ENCODE measurements around the gene GSTCD.

Gene GSTCD

GRCh38 chr4:105708181-105709080 lies at the start of gene GSTCD, which contains the start of gene INTS12:
Gene GSTCD (plus strand): TSS chr4:105708784. CDS start chr4:105717614, 8,830 bp downstream.
Gene INTS12 (minus strand): TSS chr4:105708689. CDS start chr4:105700005, 8,684 bp downstream.
- no peak for TF ChIP-seq CTCF (IDR thresholded peaks at IDR 0.05; ENCODE audit: borderline replicate concordance, insufficient read depth, low read depth, low read length)
- H3K4me3 ChIP-seq (ENCODE audit: low read depth, low read length) = peak within 1 kb of the TSS; percentile 94

- H3K4me3 ChIP-seq (ENCODE audit: low read depth, low read length) = no peak overlapping the region
- TF ChIP-seq CTCF (IDR thresholded peaks at IDR 0.05; ENCODE audit: borderline replicate concordance, insufficient read depth, low read depth, low read length) = no peak
Measured at GRCh38 chr4:105659190-105659589, 49.4 kb upstream of the GSTCD start.

- no peak for TF ChIP-seq CTCF (IDR thresholded peaks at IDR 0.05; ENCODE audit: borderline replicate concordance, insufficient read depth, low read depth, low read length)
- H3K4me3 ChIP-seq (ENCODE audit: low read depth, low read length) = no peak overlapping the region
Measured at GRCh38 chr4:105661028-105661427, 47.6 kb upstream of the GSTCD start.

GRCh38 chr4:105662935-105663675 lies 45.5 kb upstream of the GSTCD start:
- no peak overlapping the region for H3K4me3 ChIP-seq (ENCODE audit: low read depth, low read length)
- no peak for TF ChIP-seq CTCF (IDR thresholded peaks at IDR 0.05; ENCODE audit: borderline replicate concordance, insufficient read depth, low read depth, low read length)

- no peak overlapping the region for H3K4me3 ChIP-seq (ENCODE audit: low read depth, low read length)
- no peak for TF ChIP-seq CTCF (IDR thresholded peaks at IDR 0.05; ENCODE audit: borderline replicate concordance, insufficient read depth, low read depth, low read length)
Measured at GRCh38 chr4:105666693-105667092, 41.9 kb upstream of the GSTCD start.

GRCh38 chr4:105670684-105671083 lies 37.9 kb upstream of the GSTCD start:
- H3K4me3 ChIP-seq (ENCODE audit: low read depth, low read length) = no peak overlapping the region
- no peak for TF ChIP-seq CTCF (IDR thresholded peaks at IDR 0.05; ENCODE audit: borderline replicate concordance, insufficient read depth, low read depth, low read length)

All from GM12875 (cell line).